NAMALWA (cell line): ENCODE measurements around the gene DLK1.

Source experiments
- DNase-seq: peaks from one replicate; pipeline ENCODE4 v3.0.0-alpha.2; 2015; ENCODE audit warnings: low spot score

Gene DLK1

DNA sequence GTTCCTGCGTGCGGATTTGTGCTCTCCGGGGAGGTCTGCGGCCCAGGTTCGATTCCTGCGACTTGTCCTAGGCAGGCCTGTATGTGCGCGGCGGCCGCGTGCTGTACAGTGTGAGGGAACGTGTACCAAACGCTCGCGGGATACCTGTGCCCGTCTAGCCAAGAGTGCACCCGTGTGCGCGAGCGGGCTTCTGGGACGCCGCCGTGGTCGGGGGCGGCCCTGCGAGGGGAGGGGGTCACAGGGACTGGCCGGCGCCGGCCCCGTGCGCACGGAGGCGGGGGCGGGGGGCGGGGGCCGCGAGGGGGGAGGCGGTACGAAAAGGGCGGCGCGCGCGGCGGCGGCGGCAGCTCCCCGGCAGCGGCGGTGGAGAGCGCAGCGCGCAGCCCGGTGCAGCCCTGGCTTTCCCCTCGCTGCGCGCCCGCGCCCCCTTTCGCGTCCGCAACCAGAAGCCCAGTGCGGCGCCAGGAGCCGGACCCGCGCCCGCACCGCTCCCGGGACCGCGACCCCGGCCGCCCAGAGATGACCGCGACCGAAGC lies at the start of gene DLK1:
TSS of gene DLK1 (plus strand) at position 343 of the 536 bp plus-strand sequence. CDS start at position 520, 177 bp downstream.
- DNase-seq = no peak

DNA sequence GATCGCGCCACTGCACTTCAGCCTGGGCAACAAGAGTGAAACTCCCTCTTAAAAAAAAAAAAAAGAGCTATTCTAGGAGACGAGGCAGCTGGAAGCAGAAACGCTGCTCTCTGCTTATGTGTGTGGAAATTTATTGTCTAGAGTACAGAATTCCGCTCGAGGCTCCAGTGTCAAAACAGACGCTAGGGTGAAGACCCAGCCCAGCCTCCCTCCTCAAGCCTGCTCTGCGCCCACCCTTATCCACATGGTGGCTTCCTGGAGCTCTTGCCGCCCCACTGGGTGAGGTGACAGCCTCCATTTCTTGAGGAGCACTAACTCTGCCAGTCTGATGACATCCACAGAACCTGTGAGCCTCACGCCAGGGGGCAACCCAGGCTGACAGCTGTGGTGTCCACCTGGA lies 49.5 kb upstream of the DLK1 start:
- DNase-seq = no peak

- DNase-seq = no peak
These were observed 48.9 kb upstream of the DLK1 start for GRCh38 chr14:100677554-100678468.

DNA sequence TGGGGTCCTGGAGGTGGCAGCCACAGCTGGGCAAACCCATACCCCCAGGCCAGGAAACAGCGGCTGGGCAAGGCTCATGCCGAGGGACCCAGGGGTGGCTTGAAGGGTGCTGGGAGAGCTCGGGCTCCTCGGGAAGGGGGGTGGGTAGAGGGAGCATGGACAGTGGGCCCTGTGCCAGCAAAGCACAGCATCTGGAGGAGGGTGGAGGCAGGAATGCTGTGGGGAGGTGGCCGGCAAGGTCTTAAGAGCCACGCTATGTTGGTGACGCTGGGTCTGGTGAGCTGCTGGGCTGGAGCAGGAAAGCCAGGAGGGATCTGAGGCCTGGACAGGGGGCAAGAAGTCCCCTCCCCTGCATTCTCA lies 48.2 kb upstream of the DLK1 start:
- no peak for DNase-seq

DNA sequence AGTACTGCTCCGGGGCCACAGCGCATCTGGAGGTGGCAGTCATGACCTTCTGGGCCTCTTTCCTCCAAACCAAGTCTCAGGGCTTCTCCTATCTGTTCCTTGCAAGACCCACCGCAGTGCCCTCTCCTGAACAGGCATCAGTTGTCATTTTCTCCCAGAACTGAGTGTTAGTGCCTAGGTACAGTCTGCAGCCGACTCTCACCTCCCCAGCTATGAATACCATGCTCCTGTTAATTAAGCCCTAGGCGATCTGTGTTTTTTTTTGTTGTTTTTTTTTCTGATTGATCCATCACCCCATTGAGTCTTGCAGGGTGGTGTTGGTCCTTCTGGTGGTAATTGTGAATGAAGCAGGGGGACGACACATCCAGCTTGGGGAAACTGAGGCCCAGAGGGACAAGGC lies 47.5 kb upstream of the DLK1 start:
- no peak for DNase-seq

- DNase-seq = no peak
These were observed 46.8 kb upstream of the DLK1 start for GRCh38 chr14:100679707-100680438.

- DNase-seq = no peak
These were observed 46.1 kb upstream of the DLK1 start for GRCh38 chr14:100680439-100681051.

GRCh38 chr14:100681111-100681510 lies 45.6 kb upstream of the DLK1 start:
- DNase-seq = no peak

DNA sequence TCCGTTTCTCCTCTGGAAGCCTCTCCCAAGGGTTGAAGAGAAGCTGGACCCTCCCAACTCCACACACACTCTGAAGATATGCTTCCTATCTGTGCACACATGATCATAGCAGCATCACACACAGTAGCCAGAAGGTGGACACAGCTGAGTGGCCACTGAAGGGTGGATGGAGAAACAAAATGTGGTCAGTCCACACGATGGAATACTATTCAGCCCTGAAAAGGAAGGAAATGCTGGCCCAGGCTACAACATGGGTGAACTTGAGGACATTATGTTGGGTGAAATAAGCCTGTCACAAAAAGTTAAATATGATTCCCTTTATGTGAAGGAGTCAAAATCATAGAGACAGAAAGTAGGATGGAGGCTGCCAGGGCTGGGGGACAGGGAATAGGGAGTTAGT lies 43.9 kb upstream of the DLK1 start:
- no peak for DNase-seq

DNA sequence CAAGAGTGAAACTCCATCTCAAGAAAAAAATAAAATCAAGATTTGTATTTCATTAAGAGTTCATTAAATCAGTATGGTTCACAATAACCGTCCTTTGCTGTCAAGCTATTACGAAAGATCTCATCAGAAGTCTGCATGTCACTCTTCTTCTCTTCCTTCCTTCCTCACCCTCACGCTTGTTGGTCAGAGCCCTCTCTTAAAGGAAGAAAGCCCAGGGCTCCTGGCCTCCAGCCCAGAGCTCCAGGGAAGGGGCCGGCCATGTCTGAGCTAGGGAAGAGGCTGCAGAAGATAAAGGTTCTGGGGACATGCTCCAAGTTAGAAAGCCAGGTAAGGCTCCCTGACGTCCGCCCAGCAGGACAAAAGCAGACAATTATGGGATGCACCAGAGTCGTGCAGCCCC lies 43.1 kb upstream of the DLK1 start:
- no peak for DNase-seq

GRCh38 chr14:100684154-100684553 lies 42.5 kb upstream of the DLK1 start:
- no peak for DNase-seq

GRCh38 chr14:100684961-100685360 lies 41.7 kb upstream of the DLK1 start:
- no peak for DNase-seq

- no peak for DNase-seq
These were observed 39.8 kb upstream of the DLK1 start for GRCh38 chr14:100686858-100687257.

DNA sequence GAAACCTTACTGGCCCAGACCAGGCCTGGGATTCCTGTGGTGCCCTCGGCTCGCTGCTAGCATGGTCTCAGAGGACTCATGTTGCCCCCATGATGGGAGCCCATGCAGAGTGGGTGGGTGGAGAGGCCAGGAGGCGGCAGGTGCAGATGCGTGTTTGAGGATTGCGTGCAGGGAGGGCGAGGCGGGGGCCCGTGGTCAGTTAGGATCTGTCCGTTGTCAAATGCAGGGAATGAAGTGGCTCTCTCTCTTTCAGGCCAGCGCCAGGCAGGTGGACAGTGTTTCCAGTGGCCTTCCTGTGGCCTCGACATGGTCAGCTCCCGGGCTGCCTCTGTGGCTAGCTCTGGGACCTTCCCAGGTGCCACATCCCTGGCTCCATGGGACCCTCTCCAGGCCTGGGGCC lies 39.3 kb upstream of the DLK1 start:
- no peak for DNase-seq

GRCh38 chr14:100688051-100688450 lies 38.6 kb upstream of the DLK1 start:
- no peak for DNase-seq

DNA sequence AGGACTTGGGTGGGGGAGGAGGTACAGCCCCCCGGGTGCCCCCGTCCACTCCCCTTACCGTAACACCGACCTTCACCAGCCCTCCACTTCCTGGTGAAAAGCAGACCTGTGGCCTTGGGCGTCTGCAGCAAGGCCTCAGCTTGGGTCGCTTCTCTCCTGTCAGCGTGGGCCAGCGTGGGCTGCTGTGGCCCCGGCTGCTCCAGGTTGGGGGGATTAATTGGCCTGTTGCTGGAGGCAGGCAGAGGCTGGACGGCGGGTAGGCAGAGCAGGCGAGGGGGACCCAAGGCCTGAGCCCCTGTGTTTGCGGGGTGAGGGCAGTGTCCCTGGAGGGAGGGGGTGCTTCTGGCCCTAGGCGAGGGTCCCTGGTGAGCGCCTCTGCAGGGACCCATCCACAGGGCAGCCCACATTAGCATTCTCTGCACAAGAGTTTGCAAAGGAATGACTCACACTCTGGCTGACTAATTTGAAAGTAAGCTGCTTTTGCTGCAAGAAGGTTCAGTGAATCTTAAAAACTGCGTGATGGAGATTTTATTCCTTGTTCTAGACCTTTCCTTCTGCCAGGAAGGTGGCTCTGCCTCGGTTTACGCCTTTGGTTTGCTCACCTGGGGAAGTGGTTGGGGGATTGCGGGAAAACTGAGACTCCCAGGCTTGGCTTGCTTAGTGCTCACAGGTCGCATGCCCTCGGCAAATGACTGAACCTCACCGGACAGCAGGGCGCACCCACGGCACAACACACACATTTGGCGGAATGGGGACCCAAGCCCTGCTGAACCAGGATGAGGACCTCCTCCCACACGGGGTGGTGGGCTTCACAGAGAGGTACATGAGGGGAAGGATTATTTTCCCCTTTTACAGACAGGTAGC lies 37.9 kb upstream of the DLK1 start:
- DNase-seq = no peak

- no peak for DNase-seq
These were observed 36.0 kb upstream of the DLK1 start for GRCh38 chr14:100690672-100691071.

DNA sequence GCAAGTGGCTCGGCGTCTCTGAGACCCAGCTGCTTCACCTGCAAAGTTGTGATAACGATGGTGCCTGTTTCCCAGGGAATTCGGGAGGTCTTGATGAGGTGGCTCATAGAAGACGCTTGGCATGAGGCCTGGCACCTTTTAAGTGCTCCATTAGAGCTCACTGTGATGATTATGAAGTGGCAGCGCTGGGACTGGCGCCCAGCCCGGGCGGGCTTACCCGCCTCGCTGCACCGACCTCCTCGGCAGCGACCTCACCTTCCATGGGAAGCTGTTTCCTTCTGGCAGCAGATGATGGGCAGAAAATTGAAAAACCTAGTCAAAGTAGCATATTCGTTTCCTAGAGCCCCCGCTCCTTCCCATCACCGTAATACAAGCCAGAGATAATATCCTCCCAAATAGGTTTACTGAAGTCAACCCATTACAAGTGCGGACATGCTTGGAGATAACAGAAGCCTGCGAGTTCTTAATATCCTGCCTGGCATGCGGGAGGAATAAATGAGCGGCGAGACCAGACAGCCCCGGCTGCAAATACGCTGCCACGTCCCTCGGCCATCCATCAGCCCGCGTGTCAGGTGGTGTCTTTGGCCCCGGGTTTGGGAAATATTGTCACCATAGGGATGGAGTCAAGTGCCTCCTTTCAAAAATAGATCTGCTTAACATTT lies 35.2 kb upstream of the DLK1 start:
- no peak for DNase-seq

- DNase-seq = no peak
These were observed 34.4 kb upstream of the DLK1 start for GRCh38 chr14:100692256-100692655.

DNA sequence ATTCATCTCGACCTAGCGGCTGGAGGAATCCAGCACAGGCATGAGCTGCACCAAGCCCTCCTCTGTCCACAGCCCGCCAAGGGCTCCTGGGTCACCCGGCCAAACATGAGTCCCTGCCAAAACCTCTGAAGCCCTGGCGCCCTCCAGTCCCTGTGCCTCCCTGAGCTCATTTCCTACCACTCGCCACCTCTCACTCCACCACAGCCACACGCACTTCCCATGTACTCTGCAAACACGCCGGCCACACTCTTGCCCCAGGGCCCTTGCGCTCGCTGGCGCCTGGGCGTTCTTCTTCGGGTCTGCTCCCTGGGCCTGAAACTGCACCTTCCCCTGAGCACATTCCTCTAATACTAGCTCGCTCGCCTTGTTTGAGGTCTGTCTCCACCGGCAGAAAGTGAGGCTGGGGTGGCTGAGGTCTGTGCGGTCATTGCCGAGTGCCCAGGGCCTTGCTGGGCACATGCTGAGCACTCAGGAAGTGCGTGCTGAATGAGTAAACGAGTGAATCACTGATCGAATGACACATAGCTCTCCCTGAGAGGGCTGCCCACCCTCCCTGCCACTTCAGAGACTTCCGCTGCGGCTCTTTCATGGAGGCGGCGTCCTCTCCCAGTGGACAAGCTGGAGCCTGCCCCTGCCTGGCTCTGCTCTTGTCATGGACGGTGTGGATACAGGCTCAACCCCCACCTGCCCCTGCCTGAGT lies 33.7 kb upstream of the DLK1 start:
- DNase-seq = no peak
